HL-60 (cell line): ENCODE measurements around the gene GRM2.

ENCODE experiments used
- DNase-seq, 2 experiments: peaks; one replicate each; pipeline ENCODE4 v3.0.0-alpha.2; 2010 to 2020; ENCODE audit warnings: low read depth in 1 of 2, low spot score in 1 of 2
- H3K27ac ChIP-seq: fragments of 250-450 bp; sonication (Bioruptor Pico); replicated peaks from 2 replicates; pipeline ENCODE4 v1.5.1; 2020; ENCODE audit warnings: mild to moderate bottlenecking, moderate library complexity
- H3K27me3 ChIP-seq: fragments of 250-450 bp; sonication (Bioruptor Pico); 2 replicates; pipeline ENCODE4 v1.5.1; 2021; ENCODE audit warnings: mild to moderate bottlenecking, moderate library complexity; ENCODE audit not compliant: insufficient read depth, poor library complexity, severe bottlenecking
- H3K4me3 ChIP-seq: replicated peaks from 2 replicates; pipeline ENCODE4 v1.5.1; 2011; ENCODE audit warnings: mild to moderate bottlenecking, control low read depth, low read length; ENCODE audit not compliant: insufficient read depth
- CTCF ChIP-seq: IDR thresholded peaks from one replicate; pipeline ENCODE4 v1.5.1; 2011; ENCODE audit warnings: low read length, control low read depth, inconsistent platforms; ENCODE audit not compliant: insufficient read depth
- GABPA ChIP-seq: IDR thresholded peaks from 2 replicates; pipeline ENCODE4 v1.6.1; 2012; ENCODE audit warnings: low read depth
- POLR2AphosphoS5 ChIP-seq: IDR thresholded peaks from 2 replicates; pipeline ENCODE4 v1.6.1; 2012; ENCODE audit warnings: low read depth
- REST ChIP-seq: IDR thresholded peaks from 2 replicates; pipeline ENCODE4 v1.6.1; 2012; ENCODE audit warnings: low read depth; ENCODE audit not compliant: insufficient replicate concordance
- SPI1 ChIP-seq: IDR thresholded peaks from 2 replicates; pipeline ENCODE4 v1.6.1; 2012; ENCODE audit warnings: low read depth, mild to moderate bottlenecking, borderline replicate concordance

GRM2 gene

GRCh38 chr3:51712511-51712931 is 5.7 kb downstream of the GRM2 start:
- DNase-seq = no peak
- no peak overlapping the region for H3K27ac ChIP-seq
- H3K27me3 ChIP-seq = no peaks in the 10 kb centered on the region
- H3K4me3 ChIP-seq = no peak overlapping the region
- no peak for TF ChIP-seq CTCF
- no peak for TF ChIP-seq SPI1
- TF ChIP-seq POLR2AphosphoS5 = no peak
- TF ChIP-seq REST = no peak
- no peak for TF ChIP-seq GABPA

DNA sequence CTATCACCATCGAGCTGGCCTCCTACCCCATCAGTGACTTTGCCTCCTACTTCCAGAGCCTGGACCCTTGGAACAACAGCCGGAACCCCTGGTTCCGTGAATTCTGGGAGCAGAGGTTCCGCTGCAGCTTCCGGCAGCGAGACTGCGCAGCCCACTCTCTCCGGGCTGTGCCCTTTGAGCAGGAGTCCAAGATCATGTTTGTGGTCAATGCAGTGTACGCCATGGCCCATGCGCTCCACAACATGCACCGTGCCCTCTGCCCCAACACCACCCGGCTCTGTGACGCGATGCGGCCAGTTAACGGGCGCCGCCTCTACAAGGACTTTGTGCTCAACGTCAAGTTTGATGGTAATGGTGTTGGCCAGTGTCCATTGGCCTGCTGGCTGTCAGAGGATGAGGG is 6.1 kb downstream of the GRM2 start:
- TF ChIP-seq GABPA = no peak
- TF ChIP-seq POLR2AphosphoS5 = no peak
- no peaks in the 10 kb centered on the region for H3K27me3 ChIP-seq
- H3K27ac ChIP-seq = no peak overlapping the region

GRCh38 chr3:51715231-51715976 is 8.5 kb downstream of the GRM2 start:
- Histone ChIP-seq H3K27ac (no peak overlapping the region), H3K4me3 (no peak overlapping the region), H3K27me3 (no peaks in the 10 kb centered on the region)
- no peak for DNase-seq
- TF ChIP-seq SPI1 (no peak), POLR2AphosphoS5 (no peak), CTCF (no peak), REST (no peak), GABPA (no peak)

More for the DNA sequence above, 6.1 kb downstream of the GRM2 start:
- no peak overlapping the region for H3K4me3 ChIP-seq
- no peak for DNase-seq

DNA sequence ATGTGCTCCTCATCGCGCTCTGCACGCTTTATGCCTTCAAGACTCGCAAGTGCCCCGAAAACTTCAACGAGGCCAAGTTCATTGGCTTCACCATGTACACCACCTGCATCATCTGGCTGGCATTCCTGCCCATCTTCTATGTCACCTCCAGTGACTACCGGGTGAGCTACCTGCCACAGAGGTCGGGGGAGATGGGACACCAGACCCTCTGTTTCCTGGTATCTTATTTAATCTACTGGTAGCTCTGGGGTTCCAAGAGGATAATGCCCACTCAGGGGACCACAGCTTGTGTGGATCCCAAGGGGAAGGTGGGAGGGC is 9.1 kb downstream of the GRM2 start:
- Histone ChIP-seq H3K4me3 (no peak overlapping the region), H3K27ac (no peak overlapping the region), H3K27me3 (no peaks in the 10 kb centered on the region)
- DNase-seq = no peak
- TF ChIP-seq REST (no peak), CTCF (no peak), POLR2AphosphoS5 (no peak), SPI1 (no peak), GABPA (no peak)
